Fibroblast of upper back skin (primary cell): ENCODE data around the gene CHRNG.
"Not testable (repeated sequence)": the region's sequence is repeated elsewhere in the genome, so short reads cannot be mapped to it uniquely, and the experiment has no call there.

Source experiments
- DNase-seq: peaks from one replicate; pipeline ENCODE4 v3.0.0-alpha.2; 2013

Gene CHRNG

DNA sequence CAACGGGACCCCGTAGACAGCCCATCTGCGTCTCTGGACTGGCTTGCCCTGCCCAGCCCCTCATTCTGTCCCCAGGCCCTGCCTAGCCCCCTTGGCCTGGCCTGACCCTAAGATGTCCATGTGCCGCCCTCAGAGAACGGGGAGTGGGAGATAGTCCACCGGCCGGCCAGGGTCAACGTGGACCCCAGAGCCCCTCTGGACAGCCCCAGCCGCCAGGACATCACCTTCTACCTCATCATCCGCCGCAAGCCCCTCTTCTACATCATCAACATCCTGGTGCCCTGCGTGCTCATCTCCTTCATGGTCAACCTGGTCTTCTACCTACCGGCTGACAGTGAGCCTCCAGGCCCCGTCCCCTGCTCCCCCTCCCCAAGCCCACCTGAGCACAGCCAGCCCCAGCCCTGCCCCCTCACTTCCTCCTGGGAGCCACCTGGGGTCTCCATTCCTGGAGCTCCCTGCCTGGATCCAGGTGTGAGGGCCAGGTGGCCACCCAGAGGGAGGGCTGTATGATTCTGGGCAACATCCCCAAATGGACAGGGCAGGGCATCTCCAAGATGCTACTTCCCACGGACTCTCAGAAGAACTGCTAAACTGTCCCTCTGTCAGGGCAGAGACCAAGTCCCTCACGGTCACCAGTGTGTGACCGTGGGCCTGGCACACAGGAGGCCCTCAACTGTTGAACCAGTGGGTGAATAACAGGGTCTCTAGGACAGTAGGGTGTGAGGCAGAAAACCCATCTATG, 9.5 kb upstream of the CHRNG start:
- no peak for DNase-seq

DNA sequence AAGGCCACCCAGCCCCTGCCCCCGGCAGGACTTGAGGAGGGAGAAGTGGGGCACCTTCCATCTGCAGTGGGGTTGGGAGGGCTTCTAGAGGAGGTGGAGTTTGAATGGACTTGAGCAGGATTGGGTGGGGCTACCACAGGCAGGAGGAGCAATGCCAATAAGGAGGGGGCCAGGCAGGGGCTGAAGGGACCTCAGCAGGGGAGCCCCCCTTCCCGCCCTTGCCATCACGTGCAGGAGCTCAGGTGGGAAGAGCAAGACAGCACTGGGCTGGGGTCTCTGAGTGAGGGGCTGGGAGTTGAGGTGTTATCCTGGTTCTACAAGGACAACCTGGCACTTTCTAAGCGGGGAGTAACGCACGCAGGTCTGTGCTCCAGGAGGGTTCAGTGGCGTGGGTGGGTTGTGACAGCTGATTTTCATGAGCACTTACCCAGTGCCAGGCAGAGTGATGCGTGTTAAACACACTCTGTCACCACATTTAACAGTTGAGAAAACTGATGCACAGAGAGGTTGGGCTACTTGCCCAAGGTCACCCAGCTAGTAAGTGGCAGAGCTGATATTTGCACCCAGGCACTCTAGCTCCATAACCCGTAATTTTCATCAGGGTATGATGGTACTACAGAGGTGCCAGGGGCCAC, 8.7 kb upstream of the CHRNG start:
- DNase-seq, result no peak

DNA sequence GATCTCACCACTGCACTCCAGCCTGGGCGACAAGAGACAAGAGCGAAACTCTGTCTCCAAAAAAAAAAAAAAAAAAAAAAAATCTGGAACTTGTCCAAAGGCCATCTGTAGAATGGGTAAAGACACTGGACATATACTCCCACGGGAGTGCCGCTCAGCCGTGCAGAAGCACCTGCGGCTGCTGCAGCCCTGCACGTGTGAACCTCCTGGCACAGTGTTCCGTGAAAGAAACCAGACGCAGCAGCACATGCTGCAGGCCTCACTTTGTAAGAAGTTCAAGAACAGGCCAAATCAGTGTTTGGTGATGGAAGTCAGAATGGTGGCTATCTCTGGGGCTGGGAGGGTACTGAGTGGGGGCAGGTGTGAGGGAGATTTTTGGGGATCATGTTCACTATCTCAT, 7.1 kb upstream of the CHRNG start:
- no peak for DNase-seq

DNA sequence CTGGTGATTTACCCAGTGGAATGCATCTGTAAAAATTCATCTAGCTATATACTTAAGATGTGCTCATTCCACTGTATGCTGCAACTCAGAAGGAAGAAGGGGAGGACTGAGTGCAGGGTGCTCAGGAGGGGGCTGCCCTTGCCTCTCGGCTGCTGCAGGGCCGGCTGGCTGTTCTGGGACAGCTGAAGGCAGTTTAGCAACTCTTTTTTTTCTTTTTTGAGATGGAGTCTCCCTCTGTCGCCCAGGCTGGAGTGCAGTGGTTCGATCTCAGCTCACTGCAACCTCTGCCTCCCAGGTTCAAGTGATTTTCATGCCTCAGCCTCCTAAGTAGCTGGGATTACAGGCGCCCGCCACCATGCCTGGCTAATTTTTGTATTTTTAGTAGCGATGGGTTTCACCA, 6.7 kb upstream of the CHRNG start:
- DNase-seq, result not testable (repeated sequence)

DNA sequence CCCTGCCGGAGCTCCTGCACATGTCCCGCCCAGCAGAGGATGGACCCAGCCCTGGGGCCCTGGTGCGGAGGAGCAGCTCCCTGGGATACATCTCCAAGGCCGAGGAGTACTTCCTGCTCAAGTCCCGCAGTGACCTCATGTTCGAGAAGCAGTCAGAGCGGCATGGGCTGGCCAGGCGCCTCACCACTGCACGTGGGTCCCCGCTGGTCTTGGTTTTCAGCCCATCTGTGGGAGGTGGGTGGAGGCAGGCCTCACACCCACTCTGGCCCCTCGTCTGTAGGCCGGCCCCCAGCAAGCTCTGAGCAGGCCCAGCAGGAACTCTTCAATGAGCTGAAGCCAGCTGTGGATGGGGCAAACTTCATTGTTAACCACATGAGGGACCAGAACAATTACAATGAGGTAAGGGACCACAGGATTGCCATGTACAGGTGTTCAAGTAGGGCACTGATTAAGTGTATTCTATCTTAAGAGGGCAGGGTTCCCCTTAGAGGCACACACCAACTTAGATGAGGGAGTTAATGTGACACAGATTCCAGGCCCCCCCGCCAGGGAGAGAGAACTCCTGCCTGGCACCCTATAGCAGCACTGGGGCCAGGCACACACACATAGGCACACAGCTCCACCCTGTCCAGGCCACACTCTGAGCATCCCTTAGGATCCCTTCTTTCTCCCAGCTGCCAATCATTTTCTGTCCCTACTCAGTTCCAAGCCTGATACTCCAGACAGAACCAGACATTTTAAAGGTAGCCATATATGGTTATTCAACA, 5.4 kb upstream of the CHRNG start:
- no peak for DNase-seq

DNA sequence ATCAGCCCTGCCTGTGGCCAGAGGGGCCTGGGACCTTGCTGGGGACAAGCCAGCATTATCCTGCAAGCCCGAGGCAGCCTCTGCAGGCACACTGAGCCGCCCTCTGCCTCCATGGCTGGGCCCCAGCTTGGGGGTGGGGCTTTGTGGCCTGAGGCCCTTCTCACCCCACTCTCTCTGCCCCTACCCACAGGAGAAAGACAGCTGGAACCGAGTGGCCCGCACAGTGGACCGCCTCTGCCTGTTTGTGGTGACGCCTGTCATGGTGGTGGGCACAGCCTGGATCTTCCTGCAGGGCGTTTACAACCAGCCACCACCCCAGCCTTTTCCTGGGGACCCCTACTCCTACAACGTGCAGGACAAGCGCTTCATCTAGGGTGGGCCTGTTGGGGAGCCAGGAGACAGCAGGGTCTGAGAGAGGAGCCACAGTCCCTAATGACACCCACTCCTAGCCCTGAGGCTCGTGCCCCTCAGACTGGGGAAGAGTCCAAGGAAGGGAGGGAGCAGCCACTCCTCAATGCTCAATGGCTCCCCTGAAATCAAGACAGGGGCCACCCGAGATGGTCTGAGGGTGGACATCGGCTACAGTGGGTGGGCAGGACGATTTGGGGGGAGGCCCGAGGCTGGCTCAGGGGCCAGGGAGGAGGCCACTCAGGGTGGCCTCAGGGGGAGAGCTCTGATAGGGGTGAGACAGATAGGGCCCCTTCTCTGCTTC, 4.4 kb upstream of the CHRNG start:
- DNase-seq, result no peak

DNA sequence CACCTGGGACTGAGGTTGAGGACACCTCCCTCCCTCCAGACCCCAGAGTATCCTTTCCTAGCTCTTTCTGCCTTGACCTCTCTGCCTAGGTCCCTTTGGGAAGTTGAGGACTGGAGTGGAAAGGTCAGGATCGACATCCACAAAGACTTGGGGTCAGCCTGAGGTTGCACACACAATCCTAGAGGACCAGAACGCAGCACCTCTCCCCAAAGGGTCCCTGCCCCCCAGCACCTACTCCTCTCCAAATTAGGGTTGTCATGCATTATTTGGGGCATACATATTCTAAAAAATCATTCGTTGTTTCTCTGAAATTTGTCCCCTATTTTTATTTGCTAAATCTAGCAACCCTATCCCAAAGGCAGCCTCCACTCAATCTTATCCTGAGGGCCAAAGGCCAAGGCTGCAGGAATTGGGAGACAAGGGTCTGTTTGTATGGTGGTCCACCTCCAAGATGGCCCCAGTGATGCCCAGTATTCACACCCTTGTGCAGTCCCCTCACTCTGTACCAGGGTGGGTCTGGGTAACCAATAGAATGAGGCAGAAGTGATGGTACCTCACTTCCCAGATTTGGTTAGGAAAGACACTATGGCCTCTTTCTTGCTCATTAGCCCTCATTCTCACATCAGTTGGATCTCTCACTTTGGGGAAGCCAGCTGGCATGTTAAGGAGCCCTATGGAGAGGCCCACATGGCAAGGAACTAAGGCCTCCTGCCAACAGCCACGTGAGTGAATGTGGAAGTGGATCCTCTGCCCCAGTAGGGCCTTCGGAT, 3.5 kb upstream of the CHRNG start:
- DNase-seq, result no peak

DNA sequence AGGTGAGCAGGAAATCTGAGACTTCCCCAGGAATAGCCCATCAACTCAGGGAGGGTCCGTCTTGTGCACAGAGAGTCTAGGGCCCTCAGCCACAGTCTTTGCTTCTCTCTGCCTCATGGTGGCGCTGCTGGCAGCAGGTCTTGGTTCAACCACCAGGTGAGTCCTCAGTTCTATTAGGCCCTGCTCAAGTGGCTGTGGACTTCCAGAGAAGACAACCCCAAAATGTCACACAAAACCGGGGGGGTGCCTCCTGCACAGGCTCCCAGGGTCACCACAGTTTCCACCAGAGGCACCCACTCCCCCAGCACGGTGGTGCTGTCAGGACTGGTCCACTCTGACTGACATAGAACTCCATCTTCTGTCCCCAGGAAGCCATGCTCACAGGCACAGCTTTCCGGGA, 2.4 kb upstream of the CHRNG start:
- no peak for DNase-seq

DNA sequence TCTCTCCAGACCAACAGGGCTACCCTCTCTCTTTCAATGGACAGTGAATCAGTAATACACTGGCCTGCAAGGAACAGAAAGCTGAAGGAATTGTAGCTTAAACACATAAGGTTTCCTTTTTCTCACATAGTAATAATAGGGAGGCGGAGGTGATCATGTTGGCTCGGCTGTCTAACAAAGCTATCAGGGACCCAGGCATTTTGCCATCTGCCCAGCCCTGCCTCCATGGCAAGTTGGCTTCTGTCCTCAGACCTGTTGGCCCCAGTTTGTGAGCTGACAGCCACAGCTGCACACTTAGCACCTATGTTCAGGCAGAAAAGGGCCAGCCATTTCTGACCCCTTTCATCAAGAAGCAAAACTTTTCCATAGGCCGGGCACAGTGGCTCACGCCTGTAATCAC, 2.0 kb upstream of the CHRNG start:
- DNase-seq, result no peak

DNA sequence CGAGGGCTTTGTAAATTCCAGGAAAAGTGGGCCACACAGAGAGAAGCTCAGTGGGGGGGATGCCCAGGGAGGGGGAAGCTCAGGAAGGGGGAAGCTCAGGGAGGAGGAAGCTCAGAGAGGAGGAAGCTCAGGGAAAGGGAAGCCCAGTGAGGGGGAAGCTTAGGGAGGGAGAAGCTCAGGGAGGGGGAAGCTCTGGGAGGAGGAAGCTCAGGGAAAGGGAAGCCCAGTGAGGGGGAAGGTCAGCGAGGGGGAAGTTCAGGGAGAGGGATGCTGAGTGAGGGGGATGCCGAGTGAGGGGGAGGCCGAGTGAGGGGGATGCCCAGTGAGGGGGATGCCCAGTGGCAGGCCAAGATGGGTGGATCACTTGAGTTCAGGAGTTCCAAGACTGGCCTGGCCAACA, 821 bp upstream of the CHRNG start:
- no peak for DNase-seq

DNA sequence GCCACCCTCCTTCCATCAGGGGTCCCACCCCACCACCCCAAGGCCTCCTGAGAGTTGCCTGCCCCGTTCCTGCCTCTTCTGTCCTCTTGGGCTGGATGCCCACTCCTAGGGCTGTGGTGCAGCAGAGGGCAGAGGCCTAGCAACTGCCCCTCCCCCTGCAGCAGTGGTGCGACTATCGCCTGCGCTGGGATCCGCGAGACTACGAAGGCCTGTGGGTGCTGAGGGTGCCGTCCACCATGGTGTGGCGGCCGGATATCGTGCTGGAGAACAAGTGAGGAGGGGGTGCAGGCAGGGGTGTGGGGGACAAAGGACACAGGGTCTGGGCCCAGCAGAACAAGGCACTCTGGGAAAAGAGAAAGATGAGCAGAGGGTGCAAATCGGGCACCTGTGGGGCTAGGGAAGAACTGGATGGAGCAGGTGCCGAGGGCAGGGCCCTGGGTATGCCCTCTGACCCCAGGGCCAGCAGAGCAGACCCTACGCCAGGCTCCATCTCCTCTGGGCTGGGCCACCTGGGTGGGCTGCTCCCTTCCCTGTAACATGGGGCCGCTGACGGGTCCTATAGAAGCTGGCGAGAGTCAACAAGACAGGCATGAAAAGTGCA, 1.0 kb downstream of the CHRNG start:
- no peak for DNase-seq

DNA sequence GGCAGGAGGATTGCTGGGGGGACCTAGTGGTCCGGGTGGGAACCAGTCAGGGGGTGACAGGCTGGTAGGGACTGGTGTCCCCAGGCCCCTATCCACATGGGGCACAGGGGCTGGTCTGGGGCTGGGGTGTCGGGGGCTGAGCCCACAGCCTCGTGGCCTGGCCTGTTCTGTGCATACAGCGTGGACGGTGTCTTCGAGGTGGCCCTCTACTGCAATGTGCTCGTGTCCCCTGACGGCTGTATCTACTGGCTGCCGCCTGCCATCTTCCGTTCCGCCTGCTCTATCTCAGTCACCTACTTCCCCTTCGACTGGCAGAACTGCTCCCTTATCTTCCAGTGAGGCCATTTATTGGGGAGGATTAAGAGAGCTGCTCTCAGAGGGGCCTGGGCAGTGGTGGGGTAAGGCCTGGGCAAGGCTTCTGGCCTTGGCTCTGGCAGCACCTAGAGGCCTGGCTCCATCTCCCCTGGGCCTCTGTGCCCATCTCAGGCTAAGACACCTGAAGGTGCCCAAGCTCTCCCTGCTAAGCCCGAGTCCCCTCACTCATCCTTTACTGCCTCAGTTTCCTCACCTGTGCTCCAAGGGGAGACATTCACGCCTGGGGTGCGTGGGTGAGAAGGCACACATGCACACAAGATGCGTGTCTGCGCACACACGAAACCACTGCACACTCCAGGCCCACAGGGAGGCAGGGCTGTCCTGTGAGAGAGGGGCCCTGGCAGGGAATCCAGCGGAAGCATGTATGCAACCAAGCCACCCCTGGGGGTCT, 1.9 kb downstream of the CHRNG start:
- no peak for DNase-seq

DNA sequence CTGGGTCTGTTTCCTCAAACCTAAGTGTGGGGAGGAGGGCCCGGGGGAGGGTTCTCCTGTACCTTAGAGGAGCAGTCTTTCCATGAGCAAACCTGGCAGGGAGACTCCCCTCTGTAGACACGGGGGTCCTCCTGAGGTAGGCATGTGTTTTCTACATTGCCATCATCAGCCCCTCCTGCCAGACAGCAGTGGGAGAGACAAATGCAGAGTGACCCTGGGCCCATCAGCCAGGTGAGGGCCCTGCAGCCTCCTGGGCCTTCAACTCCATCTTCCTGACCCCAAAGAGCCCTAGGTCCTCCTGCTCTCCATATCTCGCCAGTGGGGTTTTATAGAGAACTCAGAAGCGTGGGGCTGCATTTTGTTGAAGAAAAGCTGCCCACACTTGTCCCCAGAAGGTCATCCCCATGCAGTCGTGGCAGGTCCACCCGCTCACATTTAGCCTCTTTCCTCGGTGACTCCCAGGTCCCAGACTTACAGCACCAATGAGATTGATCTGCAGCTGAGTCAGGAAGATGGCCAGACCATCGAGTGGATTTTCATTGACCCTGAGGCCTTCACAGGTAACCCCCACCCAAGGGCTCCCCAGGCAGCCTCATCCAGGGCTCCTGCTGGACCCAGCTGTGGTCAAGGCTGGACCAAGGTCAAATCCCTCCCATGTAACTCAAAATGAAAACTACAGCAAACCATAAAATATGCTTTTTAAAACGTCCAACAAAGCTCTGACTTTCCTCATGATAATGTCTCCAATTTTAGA, 2.6 kb downstream of the CHRNG start:
- DNase-seq, result no peak

DNA sequence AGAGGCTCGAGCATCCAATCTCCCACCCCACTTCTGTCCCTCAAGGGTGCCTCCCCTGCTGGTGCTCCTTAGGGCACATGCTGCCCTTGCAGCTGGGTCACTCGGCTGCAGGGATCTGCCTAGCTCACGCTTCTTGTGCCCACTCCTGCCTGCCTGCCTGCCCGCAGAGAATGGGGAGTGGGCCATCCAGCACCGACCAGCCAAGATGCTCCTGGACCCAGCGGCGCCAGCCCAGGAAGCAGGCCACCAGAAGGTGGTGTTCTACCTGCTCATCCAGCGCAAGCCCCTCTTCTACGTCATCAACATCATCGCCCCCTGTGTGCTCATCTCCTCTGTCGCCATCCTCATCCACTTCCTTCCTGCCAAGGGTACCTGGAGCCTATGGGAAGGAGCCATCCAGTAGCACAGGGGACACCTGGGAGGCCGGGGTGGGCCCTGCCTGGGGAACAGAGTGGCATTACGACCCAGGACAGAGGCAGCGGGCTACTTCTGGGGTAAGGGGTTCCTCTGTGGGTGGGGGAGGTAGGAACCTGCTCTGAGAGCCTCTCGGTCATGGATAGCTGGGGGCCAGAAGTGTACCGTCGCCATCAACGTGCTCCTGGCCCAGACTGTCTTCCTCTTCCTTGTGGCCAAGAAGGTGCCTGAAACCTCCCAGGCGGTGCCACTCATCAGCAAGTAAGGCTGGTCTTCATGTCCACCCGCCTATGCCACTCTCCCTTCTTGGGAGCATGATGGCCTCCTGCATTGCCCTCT, 3.4 kb downstream of the CHRNG start:
- DNase-seq, result no peak

DNA sequence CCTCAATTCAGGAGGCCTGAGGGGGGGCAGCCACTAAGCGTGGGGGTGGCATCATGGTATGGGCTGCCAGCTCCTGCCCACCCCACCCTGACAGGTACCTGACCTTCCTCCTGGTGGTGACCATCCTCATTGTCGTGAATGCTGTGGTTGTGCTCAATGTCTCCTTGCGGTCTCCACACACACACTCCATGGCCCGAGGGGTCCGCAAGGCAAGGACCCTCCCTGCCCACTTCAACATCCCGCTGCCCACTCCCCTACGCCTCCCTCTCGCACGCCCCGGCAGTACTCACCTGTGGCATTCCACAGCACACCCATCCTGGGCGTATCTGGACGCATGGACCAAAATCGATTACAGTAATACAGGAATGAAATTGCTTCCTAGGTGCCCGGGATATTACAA, 4.0 kb downstream of the CHRNG start:
- DNase-seq, result no peak

DNA sequence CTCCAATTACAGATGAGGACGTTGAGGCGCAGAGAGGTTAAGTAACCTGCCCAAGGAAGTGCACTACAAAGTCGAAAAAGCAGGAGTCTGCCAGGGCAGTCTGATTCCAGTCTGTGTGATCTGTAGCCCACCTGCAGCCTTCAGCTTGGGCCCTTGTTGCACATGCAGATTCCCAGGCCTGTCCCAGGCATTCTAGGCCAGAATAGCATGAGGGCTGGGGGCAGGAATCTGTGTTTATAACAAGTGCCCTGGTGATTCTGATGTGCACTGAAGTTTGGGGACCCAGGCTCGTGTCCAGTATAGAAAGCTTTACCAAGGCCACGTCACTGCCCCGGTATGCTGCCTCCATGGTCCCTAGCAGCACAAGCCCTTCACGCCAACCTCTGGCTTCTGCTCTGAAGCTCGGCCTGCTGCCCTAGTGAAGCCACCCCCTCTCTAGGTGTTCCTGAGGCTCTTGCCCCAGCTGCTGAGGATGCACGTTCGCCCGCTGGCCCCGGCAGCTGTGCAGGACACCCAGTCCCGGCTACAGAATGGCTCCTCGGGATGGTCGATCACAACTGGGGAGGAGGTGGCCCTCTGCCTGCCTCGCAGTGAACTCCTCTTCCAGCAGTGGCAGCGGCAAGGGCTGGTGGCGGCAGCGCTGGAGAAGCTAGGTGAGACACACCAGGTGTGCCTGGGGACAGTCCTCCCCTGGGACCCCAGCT, 4.6 kb downstream of the CHRNG start:
- DNase-seq, result no peak

DNA sequence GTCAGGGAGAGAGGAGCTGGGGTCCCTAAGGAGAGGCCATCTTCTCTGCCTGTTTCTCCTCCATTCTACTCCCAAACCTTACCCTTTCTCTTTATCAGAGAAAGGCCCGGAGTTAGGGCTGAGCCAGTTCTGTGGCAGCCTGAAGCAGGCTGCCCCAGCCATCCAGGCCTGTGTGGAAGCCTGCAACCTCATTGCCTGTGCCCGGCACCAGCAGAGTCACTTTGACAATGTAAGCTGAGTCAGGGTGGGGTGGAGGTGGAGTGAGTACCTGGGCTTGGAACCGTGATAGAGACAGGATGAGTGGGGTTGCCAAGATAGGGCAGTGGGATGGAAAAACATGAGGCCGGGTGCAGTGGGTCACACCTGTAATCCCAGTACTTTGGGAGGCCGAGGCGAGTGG, 5.2 kb downstream of the CHRNG start:
- DNase-seq, result no peak

DNA sequence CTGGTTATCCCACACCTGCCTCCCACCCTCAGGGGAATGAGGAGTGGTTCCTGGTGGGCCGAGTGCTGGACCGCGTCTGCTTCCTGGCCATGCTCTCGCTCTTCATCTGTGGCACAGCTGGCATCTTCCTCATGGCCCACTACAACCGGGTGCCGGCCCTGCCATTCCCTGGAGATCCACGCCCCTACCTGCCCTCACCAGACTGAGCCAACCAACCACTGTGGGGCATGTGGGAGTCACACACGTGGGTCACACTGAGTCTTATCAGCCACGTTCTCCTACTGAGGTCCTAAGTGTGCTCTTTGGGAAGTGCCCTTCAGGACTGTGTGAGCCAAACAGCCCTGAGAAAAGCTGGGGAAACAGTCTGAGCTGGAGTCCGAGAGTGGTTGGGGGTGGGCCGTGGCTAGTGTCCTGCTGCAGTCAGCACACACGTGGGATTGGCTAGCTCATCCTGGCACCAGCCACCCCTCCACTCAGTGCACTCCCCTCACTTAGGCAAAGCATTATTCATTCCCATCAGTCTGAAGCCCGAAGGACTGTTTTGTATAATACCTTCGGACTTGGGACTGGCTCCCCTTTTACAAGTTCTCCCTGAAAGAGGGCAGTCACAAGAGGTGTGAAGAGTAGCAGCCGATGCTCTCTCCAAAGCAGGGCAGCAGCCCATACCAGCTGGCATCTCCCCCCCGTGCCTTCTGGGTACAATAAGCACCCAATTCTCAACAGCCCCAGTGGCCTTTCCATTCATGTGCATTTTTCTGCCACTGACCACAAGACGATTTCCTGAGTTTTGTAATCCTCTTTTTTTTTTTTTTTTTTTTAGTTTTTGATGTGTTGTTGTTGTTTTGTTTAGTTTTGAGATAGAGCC, 6.3 kb downstream of the CHRNG start:
- no peak for DNase-seq
